DMS153 treated with DMSO at 0.1 percent for 48 hours (cell line): ENCODE data around the gene TSPOAP1.

Experiments used
- DNase-seq: peaks from one replicate; lab custom pipeline; 2025; ENCODE audit not compliant: unreplicated experiment; lab: John Stamatoyannopoulos, UW

TSPOAP1 gene

DNA sequence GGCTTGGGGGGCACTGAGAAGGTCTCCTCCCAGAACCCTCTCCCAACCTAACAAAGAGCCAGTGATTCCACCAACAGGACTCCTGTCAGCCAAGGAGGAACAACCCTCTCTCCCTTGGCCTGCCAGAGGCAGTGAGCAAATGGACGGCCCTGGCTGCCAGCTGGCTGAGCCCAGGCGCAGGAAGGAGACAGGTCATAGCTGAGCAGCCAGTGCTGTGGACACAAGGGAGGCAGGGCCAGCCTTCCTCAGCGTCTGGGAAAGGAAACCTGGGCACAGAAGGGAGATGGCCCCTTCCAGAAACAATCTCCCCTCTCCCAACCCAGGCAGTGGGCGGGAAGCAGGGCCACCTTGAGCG lies 50.0 kb downstream of the TSPOAP1 start:
- DNase-seq = no peak

DNA sequence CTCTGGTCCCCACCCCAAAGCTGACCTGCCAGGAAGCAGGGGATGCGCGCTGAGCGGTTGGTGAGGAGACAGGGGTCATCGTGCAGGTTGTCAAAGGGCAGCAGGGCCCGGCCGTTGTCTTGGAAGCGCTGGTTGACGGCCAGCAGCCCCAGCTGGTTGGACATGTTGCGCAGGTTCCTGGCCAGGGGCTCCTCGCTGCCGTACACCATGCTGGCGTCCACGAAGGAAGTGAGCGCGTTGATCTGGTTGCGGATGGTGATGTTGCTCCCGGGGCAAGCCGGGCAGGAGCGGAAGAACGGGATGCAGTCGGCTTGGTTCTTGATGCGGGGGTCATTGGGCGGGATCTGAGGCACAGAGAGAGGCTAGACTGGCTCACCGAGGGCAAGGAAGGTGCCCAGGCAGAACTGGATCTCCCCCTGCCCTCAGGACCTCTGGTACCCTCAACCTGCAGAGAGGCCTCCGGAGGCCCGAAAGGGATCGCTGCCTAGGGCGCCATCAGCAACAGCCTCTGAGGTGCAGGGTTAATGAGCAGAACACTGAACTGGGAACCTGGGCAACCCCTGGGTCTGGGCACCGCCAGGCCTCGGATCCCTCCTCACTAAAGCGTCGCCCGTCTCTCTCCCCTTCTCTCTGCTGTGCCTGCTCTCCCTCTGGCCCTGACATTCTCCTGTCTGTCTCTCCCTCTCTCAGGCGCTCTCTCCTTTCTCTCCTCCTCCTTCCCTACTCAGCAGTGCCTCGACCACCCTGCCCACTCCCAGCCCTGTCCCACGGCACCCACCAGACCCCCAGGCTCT lies 50.6 kb downstream of the TSPOAP1 start:
- DNase-seq = no peak

DNA sequence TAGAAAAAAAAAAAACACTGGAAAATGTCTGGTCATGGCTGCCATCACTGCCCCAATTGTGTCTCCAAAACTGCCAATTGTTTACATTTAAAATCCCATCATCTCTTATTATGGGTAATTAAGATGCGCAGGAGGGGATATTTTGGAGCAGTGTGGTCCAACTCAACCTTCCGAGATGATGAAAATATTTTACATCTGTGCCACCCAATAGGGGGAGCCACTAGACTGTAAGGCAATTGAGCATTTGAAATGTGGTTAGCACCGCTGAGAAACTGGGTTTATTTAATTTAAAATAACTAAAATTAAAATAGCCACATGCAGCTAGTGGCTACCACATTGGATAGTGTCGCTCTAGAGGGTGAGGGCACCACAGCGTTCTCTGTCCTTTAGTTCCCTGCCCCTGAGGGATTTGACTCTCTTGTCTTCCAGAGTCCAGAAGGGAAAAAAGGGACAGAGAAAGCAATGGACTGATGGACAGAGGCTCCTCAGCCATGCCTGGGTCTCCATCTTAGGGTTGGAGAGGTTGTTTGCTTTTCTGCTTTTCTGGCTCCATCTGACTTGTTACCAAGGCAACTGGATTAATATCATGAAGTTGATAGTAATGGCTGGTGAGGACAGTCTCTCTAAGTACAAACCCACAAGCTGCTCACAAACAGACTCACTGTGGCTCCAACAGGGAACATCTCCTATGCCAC lies 51.3 kb downstream of the TSPOAP1 start:
- DNase-seq = no peak

DNA sequence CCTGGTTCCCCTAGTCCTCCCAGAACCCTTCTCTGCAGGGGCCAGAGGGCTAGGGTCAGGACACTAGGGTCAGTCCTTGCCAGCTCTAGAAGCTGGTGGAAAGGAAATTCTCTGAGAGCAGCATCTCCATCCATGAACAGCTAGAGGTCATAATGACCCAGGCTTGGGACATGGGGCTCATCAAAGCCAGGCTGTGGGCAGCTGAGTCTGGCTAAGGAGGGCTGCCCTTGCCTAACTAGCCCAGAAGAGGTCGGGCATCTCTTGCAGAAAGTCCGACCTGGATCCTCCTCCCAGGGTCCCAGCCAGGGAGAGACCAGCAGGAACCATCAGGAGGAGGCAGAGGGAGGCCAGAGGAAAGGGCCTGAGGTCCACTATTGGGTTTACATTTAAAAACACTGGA lies 52.2 kb downstream of the TSPOAP1 start:
- no peak for DNase-seq

DNA sequence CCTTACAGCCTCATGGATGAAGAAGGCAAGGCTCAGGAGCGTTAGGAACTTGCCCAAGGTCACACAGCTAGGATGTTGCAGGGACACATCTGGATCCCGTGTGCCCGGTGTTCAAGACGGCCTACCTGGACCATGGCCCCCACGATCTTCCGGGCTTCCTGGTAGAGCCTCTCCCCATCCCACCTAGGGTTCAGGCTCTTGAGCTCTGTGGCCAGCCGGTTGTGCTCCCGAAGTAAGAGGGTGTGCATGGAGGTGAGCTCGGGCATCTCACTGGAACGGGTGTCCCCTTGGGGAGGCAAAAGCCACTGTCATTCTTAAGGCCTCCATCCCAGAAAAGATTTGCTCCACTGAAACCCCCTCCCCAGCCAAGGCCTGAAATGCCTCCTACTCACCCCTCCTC lies 53.2 kb downstream of the TSPOAP1 start:
- no peak for DNase-seq

DNA sequence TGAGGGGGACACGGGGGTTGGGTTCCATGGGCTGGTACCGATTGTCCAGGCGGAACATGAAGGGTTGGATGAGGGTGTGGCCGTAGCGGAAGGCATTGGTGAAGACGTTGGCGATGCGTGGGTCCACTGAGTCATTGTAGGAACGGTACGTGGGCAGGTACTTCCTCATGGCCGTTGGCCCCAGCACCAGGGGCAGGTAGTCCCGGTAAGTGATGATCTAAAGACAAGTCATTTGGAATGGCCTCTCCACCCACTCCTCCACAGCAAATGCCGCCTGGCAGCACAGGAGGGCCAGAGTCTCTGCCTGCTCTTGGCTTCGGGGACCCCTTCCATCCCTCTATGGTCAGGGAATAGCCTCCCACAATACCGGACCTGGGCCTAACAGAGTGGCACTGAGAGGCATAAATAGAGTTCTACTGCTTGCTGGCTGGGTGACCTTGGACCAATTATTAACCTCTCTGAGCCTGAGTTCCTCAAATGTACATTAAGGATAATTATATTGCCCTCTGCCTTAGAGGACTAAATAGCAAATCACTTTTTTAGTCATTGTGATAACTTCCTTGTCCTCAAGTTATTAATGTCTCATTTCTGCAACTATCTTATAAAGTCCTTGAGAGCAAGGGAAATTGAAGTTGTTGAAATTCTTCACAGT lies 55.0 kb downstream of the TSPOAP1 start:
- DNase-seq = no peak

DNA sequence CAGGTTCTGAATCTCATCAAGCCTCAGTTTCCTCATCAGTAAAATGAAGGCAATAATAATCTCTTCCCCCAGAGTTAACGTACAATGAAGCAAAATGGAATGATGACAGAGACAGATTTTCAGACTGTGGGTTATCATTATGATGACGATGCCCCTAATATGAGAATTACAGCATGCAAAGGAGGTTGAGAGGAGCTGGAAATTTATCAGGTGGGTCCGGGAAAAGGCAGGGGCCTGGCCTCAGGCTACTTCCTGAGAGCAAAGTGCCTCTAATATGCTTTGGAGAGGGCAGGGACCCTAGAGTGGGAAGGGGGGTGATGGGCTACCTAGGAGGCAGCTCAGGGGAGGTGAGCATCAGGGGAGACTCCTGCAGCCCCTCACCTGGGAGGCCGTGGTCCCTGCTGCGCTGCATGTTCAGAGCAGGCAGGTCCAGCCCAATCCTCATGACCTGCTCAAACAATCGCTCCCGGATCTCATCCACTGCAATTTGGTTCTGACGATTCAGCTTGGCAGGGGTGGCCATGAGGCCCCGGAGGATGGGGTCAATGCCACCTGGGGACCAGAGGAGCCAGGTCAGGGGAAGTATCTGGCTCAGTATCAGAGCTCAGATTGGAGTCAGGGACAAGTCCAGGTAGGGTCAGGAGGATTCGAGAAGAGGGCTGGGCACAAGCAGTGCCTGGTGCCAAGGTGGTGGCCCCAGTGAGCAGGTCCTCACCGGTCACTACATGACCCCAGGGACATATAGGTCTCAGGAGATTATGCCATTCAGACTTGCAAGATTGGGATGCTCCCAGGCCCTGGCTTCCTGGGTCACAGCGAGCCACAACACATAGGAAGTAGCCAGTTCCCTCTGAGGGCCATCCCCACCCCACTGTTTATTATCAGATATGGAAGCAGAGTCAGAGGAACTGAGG lies 56.0 kb downstream of the TSPOAP1 start:
- DNase-seq = no peak

- DNase-seq = no peak
These were observed 57.2 kb downstream of the TSPOAP1 start for GRCh38 chr17:58271216-58271931.

GRCh38 chr17:58270476-58271215 lies 57.9 kb downstream of the TSPOAP1 start:
- DNase-seq = no peak

DNA sequence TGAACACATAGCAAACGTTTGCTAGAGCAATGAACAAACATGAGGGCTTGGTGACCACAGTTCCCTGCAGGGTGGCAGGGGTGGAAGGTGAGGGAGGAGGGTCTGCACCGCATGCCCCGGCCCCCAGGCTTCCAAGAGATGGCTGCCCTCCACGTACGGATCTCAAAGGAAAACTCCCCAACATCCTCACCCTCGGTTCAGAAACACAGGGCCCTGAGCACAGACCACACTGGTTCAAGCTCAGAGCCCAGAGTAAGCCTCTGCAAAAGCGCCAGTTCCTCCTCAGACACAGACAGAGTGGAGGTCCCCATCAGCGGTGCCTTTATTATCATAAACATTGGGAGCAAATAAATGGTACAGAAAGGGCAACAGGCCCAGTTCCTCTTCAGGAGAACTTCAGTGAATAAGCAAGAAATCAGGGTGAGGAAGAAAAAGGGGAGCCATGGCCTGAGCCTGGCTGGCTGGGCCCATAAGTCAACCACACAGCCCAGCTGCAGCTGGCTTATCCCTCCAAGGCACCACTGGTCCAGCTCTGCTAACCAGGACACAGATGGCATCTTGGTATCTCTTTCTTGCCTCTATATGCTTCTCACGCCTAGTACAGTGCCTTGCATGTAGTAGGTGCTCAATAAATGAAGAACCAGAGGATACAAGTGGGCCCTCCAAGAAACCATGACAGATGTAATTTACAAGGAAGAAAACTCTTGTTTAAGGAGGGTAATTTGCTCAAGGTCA lies 58.9 kb downstream of the TSPOAP1 start:
- DNase-seq = no peak

DNA sequence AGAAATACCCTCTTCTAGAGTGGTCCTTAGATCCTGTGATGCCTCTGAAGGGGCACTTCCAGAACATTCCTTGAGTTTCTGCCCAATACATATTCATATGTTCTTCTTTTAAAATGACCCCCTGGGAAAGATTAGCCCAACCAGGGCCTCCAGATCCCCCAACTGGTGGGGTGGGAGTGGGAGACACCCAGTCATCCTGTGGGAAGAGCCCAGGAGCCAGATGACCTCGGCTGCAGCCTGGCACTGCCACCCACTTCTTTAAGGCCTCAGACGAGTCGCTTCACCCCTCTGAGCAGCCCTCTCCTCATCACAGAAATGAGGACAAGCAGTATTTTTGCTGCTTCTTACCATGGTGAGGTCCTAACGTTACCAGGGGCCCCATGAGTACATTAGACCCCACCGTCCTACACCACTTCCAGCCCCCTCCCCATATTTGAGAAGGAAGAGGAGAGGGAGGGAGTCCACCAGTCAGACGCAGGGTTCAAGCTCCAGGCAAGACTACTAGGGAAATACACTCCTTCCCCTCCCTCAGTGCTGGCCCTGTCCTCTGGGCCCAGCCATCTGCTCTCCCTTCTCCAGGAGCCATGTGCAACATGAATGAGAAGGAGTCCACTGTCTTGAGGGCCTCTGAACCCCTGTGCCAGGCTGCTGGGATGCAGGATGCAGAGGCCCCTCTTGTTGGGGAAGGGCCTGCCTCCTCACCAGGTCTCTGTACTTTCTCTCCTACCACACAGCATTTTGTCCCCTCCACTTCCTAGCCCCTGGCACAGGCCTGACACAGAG lies 59.6 kb downstream of the TSPOAP1 start:
- no peak for DNase-seq

GRCh38 chr17:58268326-58268725 lies 60.3 kb downstream of the TSPOAP1 start:
- DNase-seq = no peak

DNA sequence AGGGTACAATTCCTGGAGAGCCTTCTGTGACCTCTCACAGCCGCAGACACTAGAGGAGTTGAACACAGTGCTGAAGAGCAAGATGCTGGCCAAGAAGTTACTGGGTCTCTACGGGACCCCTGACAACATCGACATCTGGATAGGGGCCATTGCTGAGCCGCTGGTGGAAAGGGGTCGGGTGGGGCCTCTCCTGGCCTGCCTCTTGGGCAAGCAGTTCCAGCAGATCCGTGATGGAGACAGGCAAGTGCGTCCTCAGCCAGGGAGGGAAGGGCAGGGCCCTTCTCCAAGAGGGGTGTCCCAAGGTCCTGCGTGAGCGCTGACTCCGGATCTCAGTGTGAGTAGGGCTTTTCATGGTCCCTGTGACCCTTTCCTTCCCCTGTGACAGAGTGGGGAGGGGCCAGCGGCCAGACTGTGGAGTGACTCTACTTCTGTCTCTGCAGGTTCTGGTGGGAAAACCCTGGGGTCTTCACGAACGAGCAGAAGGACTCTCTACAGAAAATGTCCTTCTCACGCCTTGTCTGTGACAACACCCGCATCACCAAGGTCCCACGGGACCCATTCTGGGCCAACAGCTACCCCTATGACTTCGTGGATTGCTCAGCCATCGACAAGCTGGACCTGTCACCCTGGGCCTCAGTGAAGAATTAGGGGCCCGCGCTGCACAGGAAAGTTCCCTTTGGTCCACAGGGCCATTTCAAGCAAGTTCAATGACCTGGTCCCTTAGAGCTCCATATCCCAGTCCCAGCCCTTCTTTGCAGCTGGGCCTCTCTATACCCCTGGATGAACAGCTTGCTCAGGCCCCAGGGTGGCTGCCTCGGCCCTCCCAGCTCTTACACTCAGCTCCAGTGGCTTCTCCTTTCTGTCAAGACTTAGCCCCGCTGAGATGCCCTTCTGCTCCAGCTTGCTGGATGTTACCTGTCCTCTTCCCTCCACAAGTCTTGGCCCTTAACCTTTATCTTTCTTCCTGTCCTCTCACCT lies 61.0 kb downstream of the TSPOAP1 start:
- DNase-seq = no peak

GRCh38 chr17:58265902-58266875 lies 62.4 kb downstream of the TSPOAP1 start:
- DNase-seq = no peak

DNA sequence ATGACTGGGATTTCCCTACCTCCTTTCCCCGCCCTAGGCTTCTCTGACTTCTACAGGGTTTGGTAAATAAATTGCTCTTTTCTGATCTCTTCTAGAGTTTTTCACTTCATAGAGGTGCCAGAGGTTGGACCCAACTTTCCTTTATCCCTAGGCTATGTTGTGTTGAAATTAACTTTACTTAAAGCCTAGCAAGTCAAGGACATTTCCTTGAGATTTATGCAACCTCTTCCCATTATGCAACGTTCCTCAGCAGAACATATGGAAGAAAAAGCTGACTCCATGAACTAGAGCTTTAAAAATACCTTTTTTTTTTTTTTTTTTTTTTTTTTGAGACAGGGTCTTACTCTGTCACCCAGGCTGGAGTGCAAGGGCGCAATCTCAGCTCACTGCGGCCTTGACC lies 63.3 kb downstream of the TSPOAP1 start:
- no peak for DNase-seq
